ENCODE measurements around the gene SOX30.
"Not testable (repeated sequence)": the region's sequence is repeated elsewhere in the genome, so short reads cannot be mapped to it uniquely, and the experiment has no call there.

DNA sequence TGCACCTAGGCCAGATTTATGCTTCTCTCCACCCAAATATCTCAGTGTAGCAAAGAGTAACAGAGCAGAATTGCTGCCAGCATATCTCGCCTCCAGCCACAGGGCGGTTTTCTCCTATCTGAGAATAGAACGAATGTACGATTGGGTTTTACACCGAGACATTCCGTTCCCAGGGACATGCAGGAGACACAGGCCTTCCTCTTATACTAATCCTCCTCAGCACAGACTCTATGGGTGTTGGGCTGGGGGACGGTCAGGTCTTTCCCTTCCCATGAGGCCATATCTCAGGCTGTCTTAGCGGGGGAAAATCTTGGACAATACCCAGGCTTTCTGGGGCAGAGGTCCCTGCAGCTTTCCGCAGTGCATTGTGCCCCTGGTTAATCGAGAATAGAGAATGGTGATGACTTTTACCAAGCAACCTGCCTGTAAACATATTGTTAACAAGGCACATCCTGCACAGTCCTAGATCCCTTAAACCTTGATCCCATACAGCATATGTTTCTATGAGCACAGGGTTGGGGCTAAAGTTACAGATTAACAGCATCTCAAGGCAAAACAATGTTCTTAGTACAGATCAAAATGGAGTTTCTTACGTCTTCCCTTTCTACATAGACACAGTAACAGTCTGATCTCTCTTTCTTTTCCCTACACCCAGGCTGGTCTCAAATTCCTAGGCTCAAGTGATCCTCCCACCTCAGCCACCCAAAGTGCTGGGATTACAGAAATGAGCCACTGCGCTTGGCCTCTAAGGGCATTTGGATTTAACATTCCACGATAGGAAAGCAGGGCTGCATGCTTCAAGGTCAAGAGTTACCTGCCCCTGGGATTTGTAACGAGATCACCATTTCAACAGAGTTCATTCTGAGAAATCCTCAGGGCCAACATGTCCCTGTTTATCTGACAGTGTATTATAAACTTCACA lies 34.3 kb upstream of the SOX30 start:
- TF ChIP-seq CTCF, POLR2A (IDR thresholded peaks at IDR 0.05): not testable (repeated sequence)

Data from adrenal gland (tissue), 5 donors.